ENCODE results near the gene ATP8B3. TPM values are rescaled to one million over a fixed set of nuclear protein-coding genes. Genes with fewer than 3 reads are reported as not detected.

ATP8B3 gene
- total and polyA plus RNA-seq, 9 of the 15 experiments (the other 6 are each of a cell fraction or from before 2014, with no cell fraction given), result 1.2 to 12.3 (median 3.8) TPM

DNA sequence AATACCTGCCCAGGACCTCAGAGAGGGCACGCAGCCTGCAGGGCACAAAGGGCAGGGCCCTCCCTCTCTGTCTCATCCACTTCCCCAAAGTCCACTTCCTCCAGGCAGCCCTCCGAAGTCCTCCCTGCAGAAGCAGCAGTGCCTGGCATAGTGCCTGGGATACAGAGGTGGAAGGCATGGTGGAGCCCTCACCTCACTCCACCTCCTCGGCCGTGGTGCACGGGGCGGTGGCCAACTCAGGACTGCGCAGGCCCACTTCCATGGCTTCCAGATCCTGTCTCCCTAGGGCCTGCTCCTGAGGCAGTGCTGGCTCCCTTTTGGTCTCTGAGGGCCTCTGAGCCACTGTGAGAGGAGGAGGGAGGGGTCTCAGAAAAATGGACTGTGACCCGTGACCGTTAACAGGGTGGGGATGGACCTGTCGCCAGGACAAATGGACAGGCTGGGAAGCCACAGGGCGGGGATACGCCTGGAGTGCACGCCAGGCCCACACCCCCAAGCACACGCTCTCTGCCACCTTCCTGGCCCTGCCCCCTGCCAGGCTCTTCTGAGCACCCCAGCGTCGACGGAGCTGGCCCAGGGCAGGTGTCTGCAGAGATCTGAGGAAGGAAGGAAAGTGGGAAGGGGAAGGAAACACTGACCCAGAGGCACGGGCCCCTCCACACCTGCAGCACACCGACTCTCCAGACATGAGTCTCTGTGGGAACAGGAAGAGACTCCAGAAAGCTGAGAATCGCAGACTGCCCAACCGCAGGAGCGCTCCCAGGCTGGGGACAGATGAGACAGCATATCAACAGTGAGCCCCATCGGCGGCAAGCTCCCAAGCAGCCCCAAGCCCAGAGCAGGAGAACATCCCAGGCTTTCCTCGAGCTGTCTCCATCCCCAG lies 27.8 kb upstream of the ATP8B3 start (continued):
- TF ChIP-seq RBM14 (IDR thresholded peaks at IDR 0.05; ENCODE audit: borderline replicate concordance, insufficient read depth, low read depth, low read length) (no peak), SMARCC2 (IDR thresholded peaks at IDR 0.05; ENCODE audit: low read depth) (no peak), CHD4 (IDR thresholded peaks at IDR 0.05; ENCODE audit: insufficient read depth, insufficient replicate concordance, low read depth, low read length, poor library complexity, severe bottlenecking) (no peak), ZNF316 (IDR thresholded peaks at IDR 0.05) (peak; percentile 52), TARDBP (IDR thresholded peaks at IDR 0.05) (no peak), ELF1 (tag; IDR thresholded peaks at IDR 0.05) (no peak), RBM22 (IDR thresholded peaks at IDR 0.05; ENCODE audit: low read depth, low read length, poor library complexity, severe bottlenecking) (no peak), RBFOX2 (IDR thresholded peaks at IDR 0.05; ENCODE audit: low read depth, low read length) (no peak; the same call in 1 of the 2 replicates), KLF10 (CRISPR knock-in tag; IDR thresholded peaks at IDR 0.05) (no peak), KDM1A (IDR thresholded peaks at IDR 0.05) (0 out of 4 replicates have a peak, but pooled peaks of 1 of the 2 experiments have one; percentile 14), FUS (optimal IDR thresholded peaks at IDR 0.05; ENCODE audit: low read depth, low read length) (no peak)
- TF ChIP-seq, protein P1, sequence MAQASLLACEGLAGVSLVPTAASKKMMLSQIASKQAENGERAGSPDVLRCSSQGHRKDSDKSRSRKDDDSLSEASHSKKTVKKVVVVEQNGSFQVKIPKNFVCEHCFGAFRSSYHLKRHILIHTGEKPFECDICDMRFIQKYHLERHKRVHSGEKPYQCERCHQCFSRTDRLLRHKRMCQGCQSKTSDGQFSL (CRISPR knock-in tag; IDR thresholded peaks at IDR 0.05), result no peak
- TF ChIP-seq, protein P1 (tag; IDR thresholded peaks at IDR 0.05), result no peak
- TF ChIP-seq, protein P2, sequence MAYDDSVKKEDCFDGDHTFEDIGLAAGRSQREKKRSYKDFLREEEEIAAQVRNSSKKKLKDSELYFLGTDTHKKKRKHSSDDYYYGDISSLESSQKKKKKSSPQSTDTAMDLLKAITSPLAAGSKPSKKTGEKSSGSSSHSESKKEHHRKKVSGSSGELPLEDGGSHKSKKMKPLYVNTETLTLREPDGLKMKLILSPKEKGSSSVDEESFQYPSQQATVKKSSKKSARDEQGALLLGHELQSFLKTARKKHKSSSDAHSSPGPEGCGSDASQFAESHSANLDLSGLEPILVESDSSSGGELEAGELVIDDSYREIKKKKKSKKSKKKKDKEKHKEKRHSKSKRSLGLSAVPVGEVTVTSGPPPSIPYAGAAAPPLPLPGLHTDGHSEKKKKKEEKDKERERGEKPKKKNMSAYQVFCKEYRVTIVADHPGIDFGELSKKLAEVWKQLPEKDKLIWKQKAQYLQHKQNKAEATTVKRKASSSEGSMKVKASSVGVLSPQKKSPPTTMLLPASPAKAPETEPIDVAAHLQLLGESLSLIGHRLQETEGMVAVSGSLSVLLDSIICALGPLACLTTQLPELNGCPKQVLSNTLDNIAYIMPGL (CRISPR knock-in tag; IDR thresholded peaks at IDR 0.05), result no peak
- TF ChIP-seq, protein P3, sequence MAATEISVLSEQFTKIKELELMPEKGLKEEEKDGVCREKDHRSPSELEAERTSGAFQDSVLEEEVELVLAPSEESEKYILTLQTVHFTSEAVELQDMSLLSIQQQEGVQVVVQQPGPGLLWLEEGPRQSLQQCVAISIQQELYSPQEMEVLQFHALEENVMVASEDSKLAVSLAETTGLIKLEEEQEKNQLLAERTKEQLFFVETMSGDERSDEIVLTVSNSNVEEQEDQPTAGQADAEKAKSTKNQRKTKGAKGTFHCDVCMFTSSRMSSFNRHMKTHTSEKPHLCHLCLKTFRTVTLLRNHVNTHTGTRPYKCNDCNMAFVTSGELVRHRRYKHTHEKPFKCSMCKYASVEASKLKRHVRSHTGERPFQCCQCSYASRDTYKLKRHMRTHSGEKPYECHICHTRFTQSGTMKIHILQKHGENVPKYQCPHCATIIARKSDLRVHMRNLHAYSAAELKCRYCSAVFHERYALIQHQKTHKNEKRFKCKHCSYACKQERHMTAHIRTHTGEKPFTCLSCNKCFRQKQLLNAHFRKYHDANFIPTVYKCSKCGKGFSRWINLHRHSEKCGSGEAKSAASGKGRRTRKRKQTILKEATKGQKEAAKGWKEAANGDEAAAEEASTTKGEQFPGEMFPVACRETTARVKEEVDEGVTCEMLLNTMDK (IDR thresholded peaks at IDR 0.05; ENCODE audit: borderline replicate concordance, insufficient read depth, low read depth, low read length, poor library complexity, severe bottlenecking), result no peak
- TF ChIP-seq, protein P4, sequence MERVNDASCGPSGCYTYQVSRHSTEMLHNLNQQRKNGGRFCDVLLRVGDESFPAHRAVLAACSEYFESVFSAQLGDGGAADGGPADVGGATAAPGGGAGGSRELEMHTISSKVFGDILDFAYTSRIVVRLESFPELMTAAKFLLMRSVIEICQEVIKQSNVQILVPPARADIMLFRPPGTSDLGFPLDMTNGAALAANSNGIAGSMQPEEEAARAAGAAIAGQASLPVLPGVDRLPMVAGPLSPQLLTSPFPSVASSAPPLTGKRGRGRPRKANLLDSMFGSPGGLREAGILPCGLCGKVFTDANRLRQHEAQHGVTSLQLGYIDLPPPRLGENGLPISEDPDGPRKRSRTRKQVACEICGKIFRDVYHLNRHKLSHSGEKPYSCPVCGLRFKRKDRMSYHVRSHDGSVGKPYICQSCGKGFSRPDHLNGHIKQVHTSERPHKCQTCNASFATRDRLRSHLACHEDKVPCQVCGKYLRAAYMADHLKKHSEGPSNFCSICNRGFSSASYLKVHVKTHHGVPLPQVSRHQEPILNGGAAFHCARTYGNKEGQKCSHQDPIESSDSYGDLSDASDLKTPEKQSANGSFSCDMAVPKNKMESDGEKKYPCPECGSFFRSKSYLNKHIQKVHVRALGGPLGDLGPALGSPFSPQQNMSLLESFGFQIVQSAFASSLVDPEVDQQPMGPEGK (CRISPR knock-in tag; IDR thresholded peaks at IDR 0.05; ENCODE audit: borderline replicate concordance), result no peak
- TF ChIP-seq, protein P5, sequence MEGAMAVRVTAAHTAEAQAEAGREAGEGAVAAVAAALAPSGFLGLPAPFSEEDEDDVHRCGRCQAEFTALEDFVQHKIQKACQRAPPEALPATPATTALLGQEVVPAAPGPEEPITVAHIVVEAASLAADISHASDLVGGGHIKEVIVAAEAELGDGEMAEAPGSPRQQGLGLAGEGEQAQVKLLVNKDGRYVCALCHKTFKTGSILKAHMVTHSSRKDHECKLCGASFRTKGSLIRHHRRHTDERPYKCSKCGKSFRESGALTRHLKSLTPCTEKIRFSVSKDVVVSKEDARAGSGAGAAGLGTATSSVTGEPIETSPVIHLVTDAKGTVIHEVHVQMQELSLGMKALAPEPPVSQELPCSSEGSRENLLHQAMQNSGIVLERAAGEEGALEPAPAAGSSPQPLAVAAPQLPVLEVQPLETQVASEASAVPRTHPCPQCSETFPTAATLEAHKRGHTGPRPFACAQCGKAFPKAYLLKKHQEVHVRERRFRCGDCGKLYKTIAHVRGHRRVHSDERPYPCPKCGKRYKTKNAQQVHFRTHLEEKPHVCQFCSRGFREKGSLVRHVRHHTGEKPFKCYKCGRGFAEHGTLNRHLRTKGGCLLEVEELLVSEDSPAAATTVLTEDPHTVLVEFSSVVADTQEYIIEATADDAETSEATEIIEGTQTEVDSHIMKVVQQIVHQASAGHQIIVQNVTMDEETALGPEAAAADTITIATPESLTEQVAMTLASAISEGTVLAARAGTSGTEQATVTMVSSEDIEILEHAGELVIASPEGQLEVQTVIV (CRISPR knock-in tag; IDR thresholded peaks at IDR 0.05; ENCODE audit: borderline replicate concordance), result no peak
